ENCODE data around the gene KCNJ9.

GRCh38 chr1:160043543-160043942 is 37.8 kb upstream of the KCNJ9 start:
- TF ChIP-seq, protein P1, sequence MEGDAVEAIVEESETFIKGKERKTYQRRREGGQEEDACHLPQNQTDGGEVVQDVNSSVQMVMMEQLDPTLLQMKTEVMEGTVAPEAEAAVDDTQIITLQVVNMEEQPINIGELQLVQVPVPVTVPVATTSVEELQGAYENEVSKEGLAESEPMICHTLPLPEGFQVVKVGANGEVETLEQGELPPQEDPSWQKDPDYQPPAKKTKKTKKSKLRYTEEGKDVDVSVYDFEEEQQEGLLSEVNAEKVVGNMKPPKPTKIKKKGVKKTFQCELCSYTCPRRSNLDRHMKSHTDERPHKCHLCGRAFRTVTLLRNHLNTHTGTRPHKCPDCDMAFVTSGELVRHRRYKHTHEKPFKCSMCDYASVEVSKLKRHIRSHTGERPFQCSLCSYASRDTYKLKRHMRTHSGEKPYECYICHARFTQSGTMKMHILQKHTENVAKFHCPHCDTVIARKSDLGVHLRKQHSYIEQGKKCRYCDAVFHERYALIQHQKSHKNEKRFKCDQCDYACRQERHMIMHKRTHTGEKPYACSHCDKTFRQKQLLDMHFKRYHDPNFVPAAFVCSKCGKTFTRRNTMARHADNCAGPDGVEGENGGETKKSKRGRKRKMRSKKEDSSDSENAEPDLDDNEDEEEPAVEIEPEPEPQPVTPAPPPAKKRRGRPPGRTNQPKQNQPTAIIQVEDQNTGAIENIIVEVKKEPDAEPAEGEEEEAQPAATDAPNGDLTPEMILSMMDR (conservative IDR thresholded peaks at IDR 0.05; ENCODE audit: low read length), result no peak
- no peak for TF ChIP-seq EZH2phosphoT487 (IDR thresholded peaks at IDR 0.05; ENCODE audit: borderline replicate concordance)
